ENCODE data around the gene SRPK3.

SRPK3 gene

GRCh38 chrX:153771415-153772315, 9.2 kb upstream of the SRPK3 start:
- no peak for DNase-seq

- DNase-seq, result no peak
Measured at GRCh38 chrX:153772316-153773217, 8.3 kb upstream of the SRPK3 start.

GRCh38 chrX:153773218-153773611, 7.6 kb upstream of the SRPK3 start:
- no peak for DNase-seq

- no peak for DNase-seq
Measured at GRCh38 chrX:153773741-153774575, 6.9 kb upstream of the SRPK3 start.

GRCh38 chrX:153774576-153775292, 6.1 kb upstream of the SRPK3 start:
- no peak for DNase-seq

- no peak for DNase-seq
Measured at GRCh38 chrX:153775293-153776119, 5.3 kb upstream of the SRPK3 start.

GRCh38 chrX:153776120-153776599, 4.7 kb upstream of the SRPK3 start:
- DNase-seq, result no peak

GRCh38 chrX:153776611-153777045, 4.2 kb upstream of the SRPK3 start:
- DNase-seq, result no peak

GRCh38 chrX:153777261-153778090, 3.4 kb upstream of the SRPK3 start:
- no peak for DNase-seq

GRCh38 chrX:153778181-153778580, 2.7 kb upstream of the SRPK3 start:
- peak; percentile 15 for DNase-seq

GRCh38 chrX:153778684-153779101, 2.1 kb upstream of the SRPK3 start:
- peak; percentile 58 for DNase-seq

- DNase-seq, result no peak
Measured at GRCh38 chrX:153779891-153780677, 757 bp upstream of the SRPK3 start.

- DNase-seq, result no peak
Measured at GRCh38 chrX:153781428-153782047, 697 bp downstream of the SRPK3 start.

GRCh38 chrX:153782313-153782712, 1.5 kb downstream of the SRPK3 start:
- peak; percentile 87 for DNase-seq

GRCh38 chrX:153782871-153783270, 2.0 kb downstream of the SRPK3 start:
- DNase-seq, result no peak

- DNase-seq, result no peak
Measured at GRCh38 chrX:153783378-153784013, 2.7 kb downstream of the SRPK3 start.

- no peak for DNase-seq
Measured at GRCh38 chrX:153784325-153784967, 3.6 kb downstream of the SRPK3 start.

GRCh38 chrX:153786669-153787068, 5.8 kb downstream of the SRPK3 start:
- no peak for DNase-seq
